ENCODE measurements around the gene DCAF8. TPM values are rescaled to one million over a fixed set of nuclear protein-coding genes. Genes with fewer than 3 reads are reported as not detected.

Gene DCAF8
- total RNA-seq, 1 donor from 2014 or later: 107 TPM

DNA sequence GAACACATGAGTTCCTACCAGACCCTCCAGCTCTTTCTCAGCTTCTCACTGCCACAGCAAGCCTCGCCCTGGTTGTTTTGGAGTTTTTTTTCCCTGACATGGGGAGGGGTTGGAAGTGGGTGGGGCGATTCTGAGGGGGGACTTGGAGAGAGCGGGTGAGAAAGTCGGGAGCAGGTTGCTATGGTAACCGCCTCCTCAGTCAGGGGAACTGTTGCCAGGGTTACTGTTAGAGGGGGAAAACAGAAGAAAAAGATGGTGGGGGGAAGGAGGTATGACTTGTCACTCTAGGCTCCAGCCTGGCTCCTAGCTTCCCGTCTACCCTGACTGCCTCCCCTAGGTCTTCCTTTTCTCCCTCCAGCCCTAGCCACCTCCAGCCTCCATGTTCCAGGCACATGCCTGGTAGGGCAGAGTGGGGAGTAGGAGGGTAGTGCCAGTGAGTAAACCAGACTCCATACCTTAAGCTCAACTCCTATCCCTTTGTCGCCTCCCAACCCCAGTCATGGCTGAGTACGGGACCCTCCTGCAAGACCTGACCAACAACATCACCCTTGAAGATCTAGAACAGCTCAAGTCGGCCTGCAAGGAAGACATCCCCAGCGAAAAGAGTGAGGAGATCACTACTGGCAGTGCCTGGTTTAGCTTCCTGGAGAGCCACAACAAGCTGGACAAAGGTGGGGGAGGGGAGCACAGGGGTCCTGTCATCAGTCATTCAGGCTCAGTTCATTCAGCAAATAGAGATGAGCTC lies 51.1 kb downstream of the DCAF8 start:
- no peaks in the 10 kb centered on the region for H3K9me3 ChIP-seq (ENCODE audit: insufficient read depth, low read depth, low read length)
- peak overlapping the region; percentile 23 for H3K27ac Mint-ChIP-seq (ENCODE audit: unreplicated experiment)
- H3K4me3 ChIP-seq (ENCODE audit: insufficient read depth, low read depth, low read length): no peak overlapping the region
- peaks cover 52% of the 10 kb centered on the region for H3K36me3 Mint-ChIP-seq (ENCODE audit: low read depth, unreplicated experiment)
- H3K4me2 ChIP-seq (ENCODE audit: low read length): peak overlapping the region; percentile 55
- H3K4me1 ChIP-seq (ENCODE audit: insufficient read depth, low read length): peaks cover 48% of the 10 kb centered on the region
- H3K9ac ChIP-seq (ENCODE audit: low read length): peak overlapping the region; percentile 52
- H3K4me1 Mint-ChIP-seq (ENCODE audit: low read depth, unreplicated experiment): peaks cover 82% of the 10 kb centered on the region
- no peak overlapping the region for H2AFZ ChIP-seq (ENCODE audit: low read depth, low read length)
- peaks cover 60% of the 10 kb centered on the region for H3K36me3 ChIP-seq (ENCODE audit: insufficient read depth, low read length)
- H3K27me3 ChIP-seq (ENCODE audit: insufficient read depth, low read length): no peaks in the 10 kb centered on the region
- no peak for TF ChIP-seq EZH2 (IDR thresholded peaks at IDR 0.05; ENCODE audit: insufficient read depth, low read length)
- TF ChIP-seq, protein P1, sequence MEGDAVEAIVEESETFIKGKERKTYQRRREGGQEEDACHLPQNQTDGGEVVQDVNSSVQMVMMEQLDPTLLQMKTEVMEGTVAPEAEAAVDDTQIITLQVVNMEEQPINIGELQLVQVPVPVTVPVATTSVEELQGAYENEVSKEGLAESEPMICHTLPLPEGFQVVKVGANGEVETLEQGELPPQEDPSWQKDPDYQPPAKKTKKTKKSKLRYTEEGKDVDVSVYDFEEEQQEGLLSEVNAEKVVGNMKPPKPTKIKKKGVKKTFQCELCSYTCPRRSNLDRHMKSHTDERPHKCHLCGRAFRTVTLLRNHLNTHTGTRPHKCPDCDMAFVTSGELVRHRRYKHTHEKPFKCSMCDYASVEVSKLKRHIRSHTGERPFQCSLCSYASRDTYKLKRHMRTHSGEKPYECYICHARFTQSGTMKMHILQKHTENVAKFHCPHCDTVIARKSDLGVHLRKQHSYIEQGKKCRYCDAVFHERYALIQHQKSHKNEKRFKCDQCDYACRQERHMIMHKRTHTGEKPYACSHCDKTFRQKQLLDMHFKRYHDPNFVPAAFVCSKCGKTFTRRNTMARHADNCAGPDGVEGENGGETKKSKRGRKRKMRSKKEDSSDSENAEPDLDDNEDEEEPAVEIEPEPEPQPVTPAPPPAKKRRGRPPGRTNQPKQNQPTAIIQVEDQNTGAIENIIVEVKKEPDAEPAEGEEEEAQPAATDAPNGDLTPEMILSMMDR (IDR thresholded peaks at IDR 0.05; ENCODE audit: insufficient read depth, low read depth, low read length): no peak
- H3K9me3 Mint-ChIP-seq (ENCODE audit: unreplicated experiment): no peaks in the 10 kb centered on the region
- peak overlapping the region; percentile 54 for H3K27ac ChIP-seq (ENCODE audit: low read depth, low read length)
- no peaks in the 10 kb centered on the region for H3K27me3 Mint-ChIP-seq (ENCODE audit: low read depth, unreplicated experiment)
- peaks cover 84% of the 10 kb centered on the region for H4K20me1 ChIP-seq (ENCODE audit: insufficient read depth, low read length)
- FAIRE-seq (no peak), DNase-seq (ENCODE audit: low read depth) (no peak)
- H3K79me2 ChIP-seq (ENCODE audit: insufficient read depth, low read length): peaks cover 55% of the 10 kb centered on the region
- H3K4me3 Mint-ChIP-seq (ENCODE audit: unreplicated experiment): peak overlapping the region; percentile 18

DNA sequence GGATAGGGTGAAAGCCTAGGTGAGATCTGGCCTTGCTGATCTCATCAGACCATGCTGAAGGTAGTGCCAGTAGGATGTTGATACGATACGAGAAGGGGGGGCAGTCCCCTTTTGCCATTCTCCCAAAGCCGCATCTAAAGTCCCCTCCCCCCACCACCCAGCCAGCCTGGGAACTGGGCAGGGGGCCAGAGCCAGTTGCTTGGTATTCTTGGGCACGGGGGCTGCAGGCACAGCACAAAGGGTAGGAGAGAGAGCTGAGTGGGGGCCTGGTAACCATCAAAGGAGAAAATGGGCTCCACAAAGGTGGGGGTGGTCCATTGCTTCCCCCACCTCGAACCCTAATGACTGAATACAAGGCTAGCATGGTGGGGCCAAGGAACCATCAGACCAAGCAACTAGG lies 51.8 kb downstream of the DCAF8 start:
- peaks cover 77% of the 10 kb centered on the region for H4K20me1 ChIP-seq (ENCODE audit: insufficient read depth, low read length)
- H3K36me3 ChIP-seq (ENCODE audit: insufficient read depth, low read length): peaks cover 53% of the 10 kb centered on the region

More for the DNA sequence above, 51.8 kb downstream of the DCAF8 start:
- TF ChIP-seq, protein P1 (IDR thresholded peaks at IDR 0.05; ENCODE audit: insufficient read depth, low read depth, low read length): no peak
- TF ChIP-seq EZH2 (IDR thresholded peaks at IDR 0.05; ENCODE audit: insufficient read depth, low read length): no peak
- peak overlapping the region; percentile 1 for H3K4me3 ChIP-seq (ENCODE audit: insufficient read depth, low read depth, low read length)
- H3K4me1 ChIP-seq (ENCODE audit: insufficient read depth, low read length): peaks cover 48% of the 10 kb centered on the region
- H3K27me3 ChIP-seq (ENCODE audit: insufficient read depth, low read length): no peaks in the 10 kb centered on the region
- DNase-seq (ENCODE audit: low read depth) (no peak), FAIRE-seq (no peak)
- no peak overlapping the region for H3K27ac ChIP-seq (ENCODE audit: low read depth, low read length)
- H3K9me3 Mint-ChIP-seq (ENCODE audit: unreplicated experiment): no peaks in the 10 kb centered on the region
- no peaks in the 10 kb centered on the region for H3K27me3 Mint-ChIP-seq (ENCODE audit: low read depth, unreplicated experiment)
- peaks cover 59% of the 10 kb centered on the region for H3K79me2 ChIP-seq (ENCODE audit: insufficient read depth, low read length)
- H3K4me3 Mint-ChIP-seq (ENCODE audit: unreplicated experiment): peak overlapping the region; percentile 88
- peaks cover 75% of the 10 kb centered on the region for H3K4me1 Mint-ChIP-seq (ENCODE audit: low read depth, unreplicated experiment)
- no peak overlapping the region for H2AFZ ChIP-seq (ENCODE audit: low read depth, low read length)
- H3K9ac ChIP-seq (ENCODE audit: low read length): peak overlapping the region; percentile 52
- H3K4me2 ChIP-seq (ENCODE audit: low read length): peak overlapping the region; percentile 55
- H3K9me3 ChIP-seq (ENCODE audit: insufficient read depth, low read depth, low read length): no peaks in the 10 kb centered on the region
- H3K27ac Mint-ChIP-seq (ENCODE audit: unreplicated experiment): peak overlapping the region; percentile 34
- H3K36me3 Mint-ChIP-seq (ENCODE audit: low read depth, unreplicated experiment): peaks cover 52% of the 10 kb centered on the region

Data from astrocyte (in vitro differentiated cells and primary cell).